Vagina (tissue), 2 donors: Measurements from ENCODE around the gene PAPPA2. TPM values are rescaled to one million over a fixed set of nuclear protein-coding genes. Genes with fewer than 3 reads are reported as not detected.

ENCODE experiments used
- DNase-seq, 2 donors: peaks; one replicate each; pipeline ENCODE4 v3.0.0-alpha.2; 2017; ENCODE audit errors: extremely low spot score in 2 of 2
- H3K27ac ChIP-seq: fragments of 200-600 bp; sonication (generic); one replicate; pipeline ENCODE4 v1.5.1; 2019
- H3K27me3 ChIP-seq: fragments of 200-600 bp; sonication (generic); one replicate; pipeline ENCODE4 v1.5.1; 2019
- H3K36me3 ChIP-seq, 2 donors: fragments of 200-600 bp; sonication (generic); one replicate each; pipeline ENCODE4 v1.5.1; 2017 to 2019
- H3K4me1 ChIP-seq: fragments of 200-600 bp; sonication (generic); one replicate; pipeline ENCODE4 v1.5.1; 2019
- H3K4me3 ChIP-seq, 2 donors: fragments of 200-600 bp; sonication (generic); 1 replicate in 1 of 2; 2 replicates in 1 of 2; pipeline ENCODE4 v1.5.1; 2016 to 2019
- H3K9me3 ChIP-seq: fragments of 200-600 bp; sonication (generic); one replicate; pipeline ENCODE4 v1.5.1; 2019
- POLR2A ChIP-seq, 2 donors: fragments of 450-650 bp; IDR thresholded peaks; one replicate each; pipeline ENCODE4 v1.6.1; 2017; ENCODE audit warnings: antibody characterized with exemption in 2 of 2, mild to moderate bottlenecking in 2 of 2, moderate library complexity in 2 of 2
- POLR2AphosphoS5 ChIP-seq, 2 donors: sonication (generic); formaldehyde crosslinking; IDR thresholded peaks; one replicate each; pipeline ENCODE4 v1.9.0; 2017; ENCODE audit warnings: antibody characterized with exemption in 2 of 2, mild to moderate bottlenecking in 2 of 2, low read depth in 1 of 2; ENCODE audit not compliant: insufficient read depth in 1 of 2
- intact Hi-C: fragments of 100-400 bp; cut with DNase I; formaldehyde crosslinking; loops from one replicate; pipeline ENCODE4 v1.15.1; 2023
- total RNA-seq: library from RNA; depleted of rRNA; stranded (reverse); fragments of >200 nt; gene quantifications from one replicate; pipeline ENCODE4 v1.2.3, GENCODE V29; 2016
- TF ChIP-seq, protein P1 (sequence below), 3 experiments: fragments of 450-650 bp in 2 of 3; fragments of 200-600 bp in 1 of 3; sonication (generic) in 1 of 3; IDR thresholded peaks; one replicate each; pipeline ENCODE4 v1.5.1; 2017 to 2019; ENCODE audit warnings: antibody characterized with exemption in 3 of 3, mild to moderate bottlenecking in 2 of 3, moderate library complexity in 2 of 3

PAPPA2 gene
- total RNA-seq, 1 donor from 2014 or later: 0.25 TPM

DNA sequence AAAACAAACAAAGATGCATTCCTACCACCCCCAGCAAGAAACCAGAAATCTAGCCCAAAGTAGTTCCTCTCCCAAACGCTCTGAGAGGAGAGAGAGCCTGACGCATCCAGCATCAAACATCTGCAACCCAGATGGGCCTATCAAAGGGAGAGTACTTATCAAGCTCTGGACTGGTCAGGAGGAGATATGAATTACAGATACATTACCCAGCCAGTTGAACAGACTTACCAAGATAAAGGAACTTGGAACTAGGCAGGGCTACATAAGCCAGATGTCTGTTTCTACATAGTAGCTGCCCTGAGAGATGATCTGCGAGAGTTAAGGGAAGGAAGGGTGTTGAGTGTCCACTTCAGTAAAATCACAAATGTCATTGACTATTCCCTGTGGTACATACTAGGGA, 138.4 kb downstream of the PAPPA2 start:
- Histone ChIP-seq H3K27me3 (no peaks in the 10 kb centered on the region), H3K4me1 (no peaks in the 10 kb centered on the region), H3K9me3 (no peaks in the 10 kb centered on the region), H3K4me3 (no peak overlapping the region), H3K36me3 (no peaks in the 10 kb centered on the region), H3K27ac (no peak overlapping the region)
- intact Hi-C loops: no loop called here
- no peak for DNase-seq
- no peak for TF ChIP-seq POLR2AphosphoS5 (IDR thresholded peaks at IDR 0.05; ENCODE audit: insufficient read depth in 1 of 2, low read depth in 1 of 2)
- no peak for TF ChIP-seq POLR2A (IDR thresholded peaks at IDR 0.05)
- TF ChIP-seq, protein P1, sequence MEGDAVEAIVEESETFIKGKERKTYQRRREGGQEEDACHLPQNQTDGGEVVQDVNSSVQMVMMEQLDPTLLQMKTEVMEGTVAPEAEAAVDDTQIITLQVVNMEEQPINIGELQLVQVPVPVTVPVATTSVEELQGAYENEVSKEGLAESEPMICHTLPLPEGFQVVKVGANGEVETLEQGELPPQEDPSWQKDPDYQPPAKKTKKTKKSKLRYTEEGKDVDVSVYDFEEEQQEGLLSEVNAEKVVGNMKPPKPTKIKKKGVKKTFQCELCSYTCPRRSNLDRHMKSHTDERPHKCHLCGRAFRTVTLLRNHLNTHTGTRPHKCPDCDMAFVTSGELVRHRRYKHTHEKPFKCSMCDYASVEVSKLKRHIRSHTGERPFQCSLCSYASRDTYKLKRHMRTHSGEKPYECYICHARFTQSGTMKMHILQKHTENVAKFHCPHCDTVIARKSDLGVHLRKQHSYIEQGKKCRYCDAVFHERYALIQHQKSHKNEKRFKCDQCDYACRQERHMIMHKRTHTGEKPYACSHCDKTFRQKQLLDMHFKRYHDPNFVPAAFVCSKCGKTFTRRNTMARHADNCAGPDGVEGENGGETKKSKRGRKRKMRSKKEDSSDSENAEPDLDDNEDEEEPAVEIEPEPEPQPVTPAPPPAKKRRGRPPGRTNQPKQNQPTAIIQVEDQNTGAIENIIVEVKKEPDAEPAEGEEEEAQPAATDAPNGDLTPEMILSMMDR (IDR thresholded peaks at IDR 0.05): no peak

DNA sequence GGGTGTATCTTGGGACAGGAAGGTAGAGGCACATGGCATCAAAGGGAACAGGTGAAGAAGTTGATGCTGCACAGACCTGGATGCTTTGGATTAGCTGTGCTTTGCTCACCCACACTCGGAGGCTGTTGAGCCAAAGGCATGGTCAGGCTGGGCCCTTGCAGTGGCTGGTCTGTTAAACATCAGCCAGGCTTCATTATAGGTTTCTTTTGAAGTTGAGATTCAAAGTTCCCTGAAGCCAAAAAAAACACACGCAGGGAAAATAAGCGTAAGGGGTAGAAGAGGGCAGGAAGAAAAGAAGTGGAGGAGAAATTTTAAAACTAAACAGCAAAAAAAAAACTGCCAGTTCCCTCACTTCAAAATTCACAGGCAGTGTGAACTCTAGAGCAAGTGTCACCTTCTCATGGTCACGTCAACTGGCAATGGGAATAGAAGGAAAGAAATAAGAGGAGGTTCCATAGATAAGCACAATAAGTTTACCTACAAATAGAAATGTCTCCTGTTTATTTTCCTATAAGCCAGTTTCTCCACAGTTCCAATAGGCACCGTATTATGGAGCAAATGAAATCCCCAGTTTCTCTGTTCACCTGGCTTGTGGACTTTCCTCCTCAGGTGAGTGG, 139.5 kb downstream of the PAPPA2 start:
- Histone ChIP-seq H3K4me3 (no peak overlapping the region), H3K9me3 (no peaks in the 10 kb centered on the region), H3K27me3 (no peaks in the 10 kb centered on the region), H3K27ac (no peak overlapping the region), H3K36me3 (no peaks in the 10 kb centered on the region), H3K4me1 (no peaks in the 10 kb centered on the region)
- DNase-seq: no peak
- intact Hi-C loops: no loop called here
- TF ChIP-seq, protein P1 (IDR thresholded peaks at IDR 0.05): no peak
- TF ChIP-seq POLR2A (IDR thresholded peaks at IDR 0.05) (no peak), POLR2AphosphoS5 (IDR thresholded peaks at IDR 0.05; ENCODE audit: insufficient read depth in 1 of 2, low read depth in 1 of 2) (no peak)

DNA sequence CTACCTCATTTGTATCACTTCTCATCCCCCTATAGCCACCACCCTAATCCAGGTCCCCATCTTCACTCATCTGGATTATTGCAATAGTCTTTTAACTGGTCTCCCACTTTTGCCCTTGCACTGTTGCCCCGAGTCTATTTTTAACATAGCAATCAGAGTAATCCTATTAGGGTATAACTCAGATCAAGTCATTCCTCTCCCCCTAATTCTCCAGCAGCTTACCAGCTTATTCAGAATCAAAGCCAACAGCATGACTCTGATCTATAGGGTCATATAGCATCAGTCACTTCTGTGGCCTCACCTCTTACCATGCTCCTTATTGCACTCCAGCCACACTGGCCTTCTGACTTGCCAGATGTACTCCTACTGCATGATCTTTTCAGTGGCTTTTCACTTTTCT, 140.7 kb downstream of the PAPPA2 start:
- H3K27ac ChIP-seq: no peak overlapping the region
- no peaks in the 10 kb centered on the region for H3K36me3 ChIP-seq
- DNase-seq: no peak
- no peak for TF ChIP-seq POLR2AphosphoS5 (IDR thresholded peaks at IDR 0.05; ENCODE audit: insufficient read depth in 1 of 2, low read depth in 1 of 2)
- TF ChIP-seq, protein P1 (IDR thresholded peaks at IDR 0.05): no peak
- TF ChIP-seq POLR2A (IDR thresholded peaks at IDR 0.05): no peak
- no peaks in the 10 kb centered on the region for H3K27me3 ChIP-seq
- no peaks in the 10 kb centered on the region for H3K4me1 ChIP-seq
- no peaks in the 10 kb centered on the region for H3K9me3 ChIP-seq
- H3K4me3 ChIP-seq: no peak overlapping the region
- intact Hi-C loops: no loop called here

DNA sequence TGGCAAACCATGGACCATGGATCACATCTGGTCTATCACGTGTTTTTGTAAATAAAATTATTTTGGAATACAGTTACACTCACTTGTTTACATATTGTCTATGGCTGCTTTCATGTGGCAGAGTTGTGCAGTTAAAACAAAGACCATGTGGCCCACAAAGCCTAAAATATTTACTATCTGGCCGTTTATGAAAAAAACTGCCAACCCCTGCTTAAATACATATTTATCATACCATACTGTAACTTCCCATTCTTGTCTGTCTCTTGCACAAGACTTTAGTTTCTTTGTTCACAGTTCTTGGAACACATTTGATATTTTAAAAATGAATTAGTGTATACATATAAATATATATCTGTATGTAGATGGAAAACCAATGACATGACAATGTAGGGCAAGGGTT, 141.5 kb downstream of the PAPPA2 start:
- no peak for TF ChIP-seq POLR2AphosphoS5 (IDR thresholded peaks at IDR 0.05; ENCODE audit: insufficient read depth in 1 of 2, low read depth in 1 of 2)
- no peak for TF ChIP-seq POLR2A (IDR thresholded peaks at IDR 0.05)
- TF ChIP-seq, protein P1 (IDR thresholded peaks at IDR 0.05): no peak
- no peaks in the 10 kb centered on the region for H3K27me3 ChIP-seq
- H3K4me1 ChIP-seq: no peaks in the 10 kb centered on the region
- H3K4me3 ChIP-seq: no peak overlapping the region
- intact Hi-C loops: no loop called here
- H3K36me3 ChIP-seq: no peaks in the 10 kb centered on the region
- H3K9me3 ChIP-seq: no peaks in the 10 kb centered on the region
- no peak for DNase-seq
- no peak overlapping the region for H3K27ac ChIP-seq

DNA sequence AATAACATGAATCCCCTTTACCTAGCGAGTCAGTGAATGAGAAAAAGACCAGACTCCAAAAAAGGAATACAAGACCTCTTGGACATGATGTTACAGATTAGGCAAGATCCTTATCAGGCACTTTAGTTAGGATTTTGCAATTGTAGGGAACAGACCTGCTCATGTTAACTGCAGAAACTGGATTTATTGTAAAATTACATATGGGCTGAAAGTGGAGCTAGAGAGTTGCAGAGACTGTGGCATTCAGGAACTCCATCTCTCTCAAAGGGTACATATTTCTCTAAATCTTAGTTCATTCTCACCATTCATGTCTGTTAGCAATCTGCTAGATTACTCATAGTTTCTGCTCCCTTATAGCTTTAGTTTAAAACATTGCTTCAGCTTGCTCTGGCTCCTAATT, 142.2 kb downstream of the PAPPA2 start:
- Histone ChIP-seq H3K4me1 (no peaks in the 10 kb centered on the region), H3K27me3 (no peaks in the 10 kb centered on the region), H3K36me3 (no peaks in the 10 kb centered on the region), H3K27ac (no peak overlapping the region), H3K4me3 (no peak overlapping the region), H3K9me3 (no peaks in the 10 kb centered on the region)
- intact Hi-C loops: no loop called here
- TF ChIP-seq POLR2AphosphoS5 (IDR thresholded peaks at IDR 0.05; ENCODE audit: insufficient read depth in 1 of 2, low read depth in 1 of 2) (no peak), POLR2A (IDR thresholded peaks at IDR 0.05) (no peak)
- TF ChIP-seq, protein P1 (IDR thresholded peaks at IDR 0.05): no peak
- no peak for DNase-seq
